Measurements from ENCODE around the gene ABLIM2.

- TF ChIP-seq PRDM4 (CRISPR knock-in tag; IDR thresholded peaks at IDR 0.05; ENCODE audit: borderline replicate concordance) (no peak), POLR2A (IDR thresholded peaks at IDR 0.05; ENCODE audit: insufficient read depth in 1 of 2, low read depth in 2 of 2, low read length in 2 of 2) (no peak), HES4 (CRISPR knock-in tag; IDR thresholded peaks at IDR 0.05; ENCODE audit: borderline replicate concordance) (no peak), ZNF747 (CRISPR knock-in tag; IDR thresholded peaks at IDR 0.05; ENCODE audit: borderline replicate concordance) (no peak), CTCF (CRISPR knock-in tag; IDR thresholded peaks at IDR 0.05) (no peak), SIN3A (IDR thresholded peaks at IDR 0.05; ENCODE audit: borderline replicate concordance, low read depth, low read length) (no peak), ZBTB2 (CRISPR knock-in tag; IDR thresholded peaks at IDR 0.05; ENCODE audit: low read depth) (no peak)
Measured at GRCh38 chr4:8044244-8044643, 114.4 kb downstream of the ABLIM2 start.

All from HepG2 (cell line).